HG03571 (cell line): Measurements from ENCODE around the gene ABCF2.

ENCODE experiments used
- ATAC-seq: cut with Tn5 transposase; IDR thresholded peaks from one replicate; pipeline ENCODE4 v1.9.1; 2021; ENCODE audit not compliant: unreplicated experiment

The ABCF2 gene

GRCh38 chr7:151195616-151196450, 31.2 kb downstream of the ABCF2 start:
- no peak for ATAC-seq

DNA sequence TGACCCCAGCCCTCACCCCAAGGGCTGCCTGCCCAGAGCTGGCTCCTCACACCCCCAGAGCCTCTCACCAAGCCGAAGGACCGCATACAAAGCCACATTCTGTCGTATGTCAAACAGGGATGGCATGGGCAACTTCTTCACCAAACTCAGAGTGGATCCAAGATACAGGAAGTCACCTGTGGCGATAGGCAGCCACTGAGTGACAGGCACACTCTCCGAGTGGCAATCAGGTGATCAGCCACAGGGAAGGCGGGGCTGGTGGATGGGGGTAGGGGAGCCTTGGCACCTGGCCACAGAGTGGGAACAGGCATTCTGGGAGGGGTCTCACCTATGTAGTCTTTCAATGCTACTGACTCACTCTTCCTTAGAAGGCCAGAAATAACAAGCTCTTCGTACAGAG, 32.8 kb downstream of the ABCF2 start:
- no peak for ATAC-seq

GRCh38 chr7:151193203-151193978, 33.6 kb downstream of the ABCF2 start:
- ATAC-seq, result no peak

DNA sequence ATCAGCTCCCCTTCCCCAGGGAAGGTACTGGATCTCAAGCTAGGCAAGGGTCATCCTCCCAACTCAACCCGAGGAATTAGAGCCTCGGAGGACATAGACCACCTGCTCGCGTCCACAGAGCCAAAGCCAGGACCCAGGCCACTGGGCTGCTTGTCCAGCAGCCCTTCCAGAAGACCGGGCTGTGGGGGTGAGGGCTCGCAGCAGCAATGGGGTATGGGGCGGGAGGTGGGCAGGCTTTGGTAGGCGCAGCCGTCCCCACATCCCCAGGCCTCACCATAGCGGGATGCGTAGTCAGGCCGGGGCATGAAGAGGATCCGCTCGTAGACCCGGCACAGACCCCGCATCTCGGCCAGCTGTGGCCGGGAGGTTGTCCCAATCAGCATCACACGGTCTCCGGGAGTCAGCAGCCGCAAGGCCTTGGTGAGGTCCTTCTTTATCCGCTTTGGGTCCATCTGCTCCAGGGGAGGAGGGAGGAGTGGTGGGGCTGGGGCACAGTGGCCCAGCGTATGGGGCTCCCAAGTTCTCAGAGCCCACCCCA, 34.9 kb downstream of the ABCF2 start:
- no peak for ATAC-seq

GRCh38 chr7:151191544-151191943, 35.5 kb downstream of the ABCF2 start:
- ATAC-seq, result no peak

DNA sequence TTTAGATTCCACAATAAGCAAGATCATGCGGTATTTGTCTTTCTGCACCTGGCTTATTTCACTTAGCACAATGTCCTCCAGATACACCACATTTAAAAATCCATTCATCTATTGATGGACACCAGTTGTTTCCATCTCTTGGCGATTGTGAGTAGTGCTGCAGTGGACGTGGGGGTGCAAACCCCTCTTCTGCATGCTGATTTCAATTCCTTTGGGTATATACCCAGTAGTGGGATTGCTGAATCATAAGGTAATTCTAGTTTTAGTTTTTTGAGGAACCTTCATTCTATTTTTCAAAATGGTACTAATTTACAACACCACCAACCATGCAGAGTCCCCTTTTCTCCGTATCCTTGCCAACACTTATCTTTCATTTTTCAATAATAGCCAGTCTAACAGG, 38.0 kb downstream of the ABCF2 start:
- ATAC-seq, result no peak

- ATAC-seq, result no peak
Observed at GRCh38 chr7:151188252-151188542, 38.8 kb downstream of the ABCF2 start.

GRCh38 chr7:151187409-151188251, 39.4 kb downstream of the ABCF2 start:
- ATAC-seq, result no peak

GRCh38 chr7:151186640-151187408, 40.2 kb downstream of the ABCF2 start, which contains the start of gene ASB10:
Gene ASB10 (minus strand): TSS chr7:151187250. CDS start chr7:151187130, 120 bp downstream.
- ATAC-seq, result no peak

GRCh38 chr7:151185762-151186639, 41.0 kb downstream of the ABCF2 start:
- ATAC-seq, result no peak

DNA sequence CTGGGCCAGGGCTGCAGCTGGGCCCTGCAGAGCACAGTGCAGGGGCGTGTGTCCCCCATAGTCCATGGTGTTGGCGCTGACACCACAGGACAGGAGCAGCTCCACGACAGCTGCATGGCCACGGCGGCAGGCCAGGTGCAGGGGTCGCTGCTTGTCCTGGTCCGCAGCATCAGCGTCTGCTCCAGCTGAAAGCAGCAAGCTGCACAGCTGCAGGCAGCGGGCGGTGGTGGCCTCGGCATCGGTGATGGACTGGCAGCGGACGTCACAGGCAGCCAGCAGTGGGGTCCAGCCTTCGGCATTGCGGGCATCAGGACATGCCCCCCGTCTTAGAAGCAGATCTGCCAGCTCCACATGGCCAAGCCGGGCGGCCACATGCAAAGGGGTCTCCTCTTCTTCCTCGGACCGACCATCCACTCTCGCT, 46.0 kb downstream of the ABCF2 start:
- ATAC-seq, result no peak

GRCh38 chr7:151179946-151180345, 47.1 kb downstream of the ABCF2 start:
- no peak for ATAC-seq

GRCh38 chr7:151179287-151179860, 47.6 kb downstream of the ABCF2 start:
- ATAC-seq, result no peak

- no peak for ATAC-seq
Observed at GRCh38 chr7:151178831-151179230, 48.2 kb downstream of the ABCF2 start.

DNA sequence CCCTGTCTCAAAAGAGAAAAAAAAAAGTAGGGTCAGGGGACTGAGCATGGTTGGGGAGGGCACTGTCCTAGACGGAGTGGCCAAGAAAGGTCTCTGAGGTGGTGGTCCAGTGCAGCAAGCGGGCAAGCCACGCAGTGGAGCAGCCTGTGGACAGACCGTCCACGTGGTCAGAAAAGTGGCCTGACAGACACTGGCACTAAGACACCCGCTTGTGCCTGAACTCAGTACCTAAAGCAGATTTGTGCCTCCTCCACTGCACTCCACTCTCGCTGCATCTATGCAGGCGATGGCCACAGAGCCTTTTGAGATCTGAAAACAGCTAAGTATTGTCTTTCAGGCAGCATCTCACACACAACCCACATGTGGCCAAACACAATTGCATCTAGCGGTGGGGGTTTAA, 48.8 kb downstream of the ABCF2 start:
- ATAC-seq, result no peak

DNA sequence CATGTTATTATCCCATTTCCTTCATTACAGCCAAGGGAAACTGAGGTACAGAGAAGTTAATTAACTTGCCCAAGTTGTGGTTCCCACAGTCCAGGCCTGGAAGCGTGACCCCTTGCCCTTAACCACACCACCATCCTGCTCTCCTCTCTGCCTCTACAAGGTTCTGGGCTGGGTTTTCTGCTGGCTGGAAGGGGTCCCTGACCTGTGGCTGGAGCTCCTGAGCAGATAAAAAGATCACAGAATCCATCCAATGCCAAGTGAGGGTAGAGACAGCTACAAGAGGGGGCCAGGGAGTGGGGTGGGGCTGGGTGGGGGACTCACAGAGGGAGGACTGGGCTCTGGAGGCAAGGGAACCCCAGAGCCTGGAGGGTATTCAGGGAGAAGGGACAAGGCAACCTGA, 49.7 kb downstream of the ABCF2 start:
- ATAC-seq, result no peak

DNA sequence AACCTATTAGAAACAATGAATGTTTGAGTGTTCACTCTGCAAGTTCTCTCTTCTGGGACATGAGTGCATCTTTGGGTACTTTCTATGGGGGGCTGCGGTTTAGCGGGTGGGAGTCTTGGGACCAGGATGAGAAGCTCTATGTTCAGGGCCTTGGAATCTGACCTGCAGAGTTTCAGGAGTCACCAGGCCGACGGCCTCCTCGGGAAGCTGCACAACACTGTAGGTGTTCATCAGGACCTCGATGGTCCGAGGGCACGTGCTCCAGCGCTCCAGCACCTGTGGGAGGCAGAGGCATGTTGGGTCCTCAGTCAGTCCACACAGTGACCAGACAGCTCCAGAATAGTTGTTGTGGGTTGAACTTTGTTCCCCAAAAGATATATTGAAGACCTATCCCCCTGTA, 50.6 kb downstream of the ABCF2 start:
- ATAC-seq, result no peak

- ATAC-seq, result no peak
Observed at GRCh38 chr7:151175793-151176311, 51.2 kb downstream of the ABCF2 start.
